SJCRH30 (cell line): Measurements from ENCODE around the gene SIGLEC10. TPM values are rescaled to one million over a fixed set of nuclear protein-coding genes. Genes with fewer than 3 reads are reported as not detected.

Experiments
- DNase-seq, 2 experiments: peaks; one replicate each; pipeline ENCODE4 v3.0.0-alpha.2; 2015 to 2020
- H3K27ac ChIP-seq: fragments of 250-450 bp; sonication (Bioruptor Pico); 2 replicates; pipeline ENCODE4 v1.5.1; 2020; ENCODE audit warnings: mild to moderate bottlenecking, moderate library complexity
- H3K27me3 ChIP-seq: fragments of 250-450 bp; sonication (Bioruptor Pico); 2 replicates; pipeline ENCODE4 v1.5.1; 2020; ENCODE audit warnings: mild to moderate bottlenecking, moderate library complexity
- H3K36me3 ChIP-seq: fragments of 250-450 bp; sonication (Bioruptor Pico); 2 replicates; pipeline ENCODE4 v1.5.1; 2020; ENCODE audit warnings: mild to moderate bottlenecking, moderate library complexity
- H3K4me1 ChIP-seq: fragments of 250-450 bp; sonication (Bioruptor Pico); 2 replicates; pipeline ENCODE4 v1.5.1; 2020; ENCODE audit warnings: mild to moderate bottlenecking, moderate library complexity
- H3K4me3 ChIP-seq: fragments of 250-450 bp; sonication (Bioruptor Pico); 2 replicates; pipeline ENCODE4 v1.5.1; 2020; ENCODE audit warnings: mild to moderate bottlenecking, moderate library complexity
- H3K9me3 ChIP-seq: fragments of 250-450 bp; sonication (Bioruptor Pico); replicated peaks from 2 replicates; pipeline ENCODE4 v1.5.1; 2020; ENCODE audit warnings: mild to moderate bottlenecking, moderate library complexity
- total RNA-seq: library from RNA; depleted of rRNA; stranded (reverse); fragments of >200 nt; shearing (Covaris generic); gene quantifications from 2 replicates; pipeline ENCODE4 v1.2.3, GENCODE V29; 2014

The SIGLEC10 gene
- total RNA-seq, 1 experiment from 2014 or later, result not detected

- Histone ChIP-seq H3K4me3 (no peak within 1 kb of the TSS), H3K36me3 (no peaks in the 10 kb centered on the region), H3K9me3 (no peaks in the 10 kb centered on the region), H3K4me1 (no peaks in the 10 kb centered on the region), H3K27ac (no peak within 1 kb of the TSS), H3K27me3 (no peaks in the 10 kb centered on the region)
- DNase-seq, result no peak
Measured at GRCh38 chr19:51387924-51388389, 29.5 kb downstream of the SIGLEC10 start, which contains the start of gene LIM2. Gene LIM2 (minus strand): TSS chr19:51387974. CDS start chr19:51387443, 531 bp downstream.

GRCh38 chr19:51386882-51387520, 30.4 kb downstream of the SIGLEC10 start:
- no peak overlapping the region for H3K4me3 ChIP-seq
- DNase-seq, result no peak
- H3K27ac ChIP-seq, result no peak overlapping the region
- H3K4me1 ChIP-seq, result no peaks in the 10 kb centered on the region
- H3K9me3 ChIP-seq, result no peaks in the 10 kb centered on the region
- no peaks in the 10 kb centered on the region for H3K27me3 ChIP-seq
- no peaks in the 10 kb centered on the region for H3K36me3 ChIP-seq

- H3K27ac ChIP-seq, result no peak overlapping the region
- H3K27me3 ChIP-seq, result no peaks in the 10 kb centered on the region
- no peaks in the 10 kb centered on the region for H3K4me1 ChIP-seq
- no peak overlapping the region for H3K4me3 ChIP-seq
- no peaks in the 10 kb centered on the region for H3K36me3 ChIP-seq
- DNase-seq, result no peak
- no peaks in the 10 kb centered on the region for H3K9me3 ChIP-seq
Measured at GRCh38 chr19:51382004-51382403, 35.4 kb downstream of the SIGLEC10 start.

- H3K4me1 ChIP-seq, result no peaks in the 10 kb centered on the region
- no peaks in the 10 kb centered on the region for H3K9me3 ChIP-seq
- DNase-seq, result no peak
- no peaks in the 10 kb centered on the region for H3K36me3 ChIP-seq
- no peak overlapping the region for H3K27ac ChIP-seq
- H3K4me3 ChIP-seq, result no peak overlapping the region
- H3K27me3 ChIP-seq, result no peaks in the 10 kb centered on the region
Measured at GRCh38 chr19:51380379-51380778, 37.1 kb downstream of the SIGLEC10 start.

- H3K36me3 ChIP-seq, result no peaks in the 10 kb centered on the region
- H3K4me3 ChIP-seq, result no peak overlapping the region
- H3K27me3 ChIP-seq, result no peaks in the 10 kb centered on the region
- no peaks in the 10 kb centered on the region for H3K4me1 ChIP-seq
- H3K9me3 ChIP-seq, result no peaks in the 10 kb centered on the region
- no peak for DNase-seq
- no peak overlapping the region for H3K27ac ChIP-seq
Measured at GRCh38 chr19:51377422-51377821, 40.0 kb downstream of the SIGLEC10 start.

- H3K4me3 ChIP-seq, result no peak overlapping the region
- DNase-seq, result no peak
- no peaks in the 10 kb centered on the region for H3K27me3 ChIP-seq
- no peaks in the 10 kb centered on the region for H3K9me3 ChIP-seq
- H3K27ac ChIP-seq, result no peak overlapping the region
- H3K4me1 ChIP-seq, result no peaks in the 10 kb centered on the region
- H3K36me3 ChIP-seq, result no peaks in the 10 kb centered on the region
Measured at GRCh38 chr19:51375504-51376221, 41.8 kb downstream of the SIGLEC10 start.

- Histone ChIP-seq H3K4me3 (no peak within 1 kb of the TSS), H3K9me3 (no peaks in the 10 kb centered on the region), H3K36me3 (no peaks in the 10 kb centered on the region), H3K27ac (no peak within 1 kb of the TSS), H3K4me1 (peaks cover 7% of the 10 kb centered on the region; the same call in 1 of the 2 replicates), H3K27me3 (no peaks in the 10 kb centered on the region)
- no peak for DNase-seq
Measured at GRCh38 chr19:51372649-51373504, 44.6 kb downstream of the SIGLEC10 start, which contains the start of gene NKG7. Gene NKG7 (minus strand): TSS chr19:51372654. CDS start chr19:51372535, 119 bp downstream.

GRCh38 chr19:51372021-51372648, 45.3 kb downstream of the SIGLEC10 start:
- DNase-seq, result no peak
- H3K4me3 ChIP-seq, result no peak overlapping the region
- peaks cover 7% of the 10 kb centered on the region; the same call in 1 of the 2 replicates for H3K4me1 ChIP-seq
- H3K27ac ChIP-seq, result no peak overlapping the region
- no peaks in the 10 kb centered on the region for H3K36me3 ChIP-seq
- H3K27me3 ChIP-seq, result no peaks in the 10 kb centered on the region
- H3K9me3 ChIP-seq, result no peaks in the 10 kb centered on the region

GRCh38 chr19:51371186-51371690, 46.2 kb downstream of the SIGLEC10 start:
- peaks cover 7% of the 10 kb centered on the region; the same call in 1 of the 2 replicates for H3K4me1 ChIP-seq
- no peak overlapping the region for H3K27ac ChIP-seq
- no peak for DNase-seq
- H3K4me3 ChIP-seq, result no peak overlapping the region
- no peaks in the 10 kb centered on the region for H3K9me3 ChIP-seq
- no peaks in the 10 kb centered on the region for H3K36me3 ChIP-seq
- no peaks in the 10 kb centered on the region for H3K27me3 ChIP-seq

GRCh38 chr19:51370230-51370629, 47.2 kb downstream of the SIGLEC10 start:
- Histone ChIP-seq H3K4me3 (no peak overlapping the region), H3K9me3 (no peaks in the 10 kb centered on the region), H3K36me3 (no peaks in the 10 kb centered on the region), H3K27ac (no peak overlapping the region), H3K27me3 (no peaks in the 10 kb centered on the region), H3K4me1 (peaks cover 7% of the 10 kb centered on the region; the same call in 1 of the 2 replicates)
- no peak for DNase-seq

- H3K27ac ChIP-seq, result peak within 1 kb of the TSS; percentile 99
- peaks cover 7% of the 10 kb centered on the region; the same call in 1 of the 2 replicates for H3K4me1 ChIP-seq
- peak; percentile 21 to 22 for DNase-seq
- H3K36me3 ChIP-seq, result no peaks in the 10 kb centered on the region
- no peaks in the 10 kb centered on the region for H3K27me3 ChIP-seq
- H3K9me3 ChIP-seq, result no peaks in the 10 kb centered on the region
- peak within 1 kb of the TSS; percentile 68 for H3K4me3 ChIP-seq
Measured at GRCh38 chr19:51368366-51369282, 48.8 kb downstream of the SIGLEC10 start, which contains the start of gene CLDND2. Gene CLDND2 (minus strand): TSS chr19:51369003. CDS start chr19:51368577, 426 bp downstream.

- no peaks in the 10 kb centered on the region for H3K27me3 ChIP-seq
- peak overlapping the region; percentile 99 for H3K27ac ChIP-seq
- peaks cover 7% of the 10 kb centered on the region; the same call in 1 of the 2 replicates for H3K4me1 ChIP-seq
- peak; percentile 96 to 97 for DNase-seq
- no peaks in the 10 kb centered on the region for H3K9me3 ChIP-seq
- H3K4me3 ChIP-seq, result peak overlapping the region; percentile 68
- no peaks in the 10 kb centered on the region for H3K36me3 ChIP-seq
Measured at GRCh38 chr19:51367565-51368365, 49.7 kb downstream of the SIGLEC10 start.

- Histone ChIP-seq H3K4me3 (peak overlapping the region; percentile 68), H3K9me3 (no peaks in the 10 kb centered on the region), H3K27me3 (no peaks in the 10 kb centered on the region), H3K36me3 (no peaks in the 10 kb centered on the region), H3K27ac (peak overlapping the region; percentile 99), H3K4me1 (peaks cover 7% of the 10 kb centered on the region; the same call in 1 of the 2 replicates)
- no peak for DNase-seq
Measured at GRCh38 chr19:51367255-51367564, 50.2 kb downstream of the SIGLEC10 start.
